Measurements from ENCODE around the gene MOB2. TPM values are rescaled to one million over a fixed set of nuclear protein-coding genes. Genes with fewer than 3 reads are reported as not detected.
A peak's percentile ranks its signal among the peaks of the same experiment; 100 is the strongest.

The MOB2 gene
- total RNA-seq, 2 donors from 2014 or later = 31.4 to 87.7 TPM

DNA sequence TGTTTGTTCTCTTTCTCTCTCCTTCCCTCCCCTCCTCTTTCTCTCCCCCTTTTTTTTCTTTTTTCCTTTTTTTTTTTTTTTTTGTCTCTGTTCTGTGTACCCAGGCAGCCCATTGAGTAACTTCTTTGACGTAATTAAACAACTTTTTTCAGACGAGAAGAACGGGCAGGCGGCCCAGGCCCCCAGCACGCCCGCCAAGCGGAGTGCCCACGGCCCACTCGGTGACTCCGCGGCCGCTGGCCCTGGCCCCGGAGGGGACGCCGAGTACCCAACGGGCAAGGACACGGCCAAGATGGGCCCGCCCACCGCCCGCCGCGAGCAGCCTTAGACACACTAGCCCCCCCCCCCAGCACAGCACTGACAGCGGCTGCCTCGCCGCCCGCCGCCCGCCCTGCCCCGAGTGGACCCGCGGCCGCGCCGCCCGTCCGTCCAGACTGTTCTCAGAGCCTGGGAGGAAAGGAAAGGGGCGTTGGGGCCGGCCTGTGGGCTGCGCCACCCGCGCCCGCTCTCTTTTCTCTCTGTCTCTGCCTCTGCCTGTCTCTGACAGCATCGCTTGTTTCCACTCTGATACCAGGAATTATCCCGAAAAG lies 26.1 kb downstream of the MOB2 start:
- no peaks in the 10 kb centered on the region for H3K27me3 ChIP-seq (replicated peaks; ENCODE audit: insufficient read depth)
- no peaks in the 10 kb centered on the region for H3K9me3 ChIP-seq
- TF ChIP-seq, protein P1, sequence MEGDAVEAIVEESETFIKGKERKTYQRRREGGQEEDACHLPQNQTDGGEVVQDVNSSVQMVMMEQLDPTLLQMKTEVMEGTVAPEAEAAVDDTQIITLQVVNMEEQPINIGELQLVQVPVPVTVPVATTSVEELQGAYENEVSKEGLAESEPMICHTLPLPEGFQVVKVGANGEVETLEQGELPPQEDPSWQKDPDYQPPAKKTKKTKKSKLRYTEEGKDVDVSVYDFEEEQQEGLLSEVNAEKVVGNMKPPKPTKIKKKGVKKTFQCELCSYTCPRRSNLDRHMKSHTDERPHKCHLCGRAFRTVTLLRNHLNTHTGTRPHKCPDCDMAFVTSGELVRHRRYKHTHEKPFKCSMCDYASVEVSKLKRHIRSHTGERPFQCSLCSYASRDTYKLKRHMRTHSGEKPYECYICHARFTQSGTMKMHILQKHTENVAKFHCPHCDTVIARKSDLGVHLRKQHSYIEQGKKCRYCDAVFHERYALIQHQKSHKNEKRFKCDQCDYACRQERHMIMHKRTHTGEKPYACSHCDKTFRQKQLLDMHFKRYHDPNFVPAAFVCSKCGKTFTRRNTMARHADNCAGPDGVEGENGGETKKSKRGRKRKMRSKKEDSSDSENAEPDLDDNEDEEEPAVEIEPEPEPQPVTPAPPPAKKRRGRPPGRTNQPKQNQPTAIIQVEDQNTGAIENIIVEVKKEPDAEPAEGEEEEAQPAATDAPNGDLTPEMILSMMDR (IDR thresholded peaks at IDR 0.05) = no peak
- peak overlapping the region; percentile 69 to 80 for H3K27ac ChIP-seq
- peak overlapping the region; percentile 57 for H3K4me3 ChIP-seq
- peaks cover 3% of the 10 kb centered on the region for H3K36me3 ChIP-seq
- DNase-seq (ENCODE audit: low spot score) (peak; percentile 31), ATAC-seq (ENCODE audit: insufficient number of reproducible peaks, low FRiP score, low read depth) (peak; percentile 75)
- peaks cover 0 to 36% of the 10 kb centered on the region in 2 donors for H3K4me1 ChIP-seq (ENCODE audit: control insufficient read depth in 1 of 2, low read depth in 2 of 2)

DNA sequence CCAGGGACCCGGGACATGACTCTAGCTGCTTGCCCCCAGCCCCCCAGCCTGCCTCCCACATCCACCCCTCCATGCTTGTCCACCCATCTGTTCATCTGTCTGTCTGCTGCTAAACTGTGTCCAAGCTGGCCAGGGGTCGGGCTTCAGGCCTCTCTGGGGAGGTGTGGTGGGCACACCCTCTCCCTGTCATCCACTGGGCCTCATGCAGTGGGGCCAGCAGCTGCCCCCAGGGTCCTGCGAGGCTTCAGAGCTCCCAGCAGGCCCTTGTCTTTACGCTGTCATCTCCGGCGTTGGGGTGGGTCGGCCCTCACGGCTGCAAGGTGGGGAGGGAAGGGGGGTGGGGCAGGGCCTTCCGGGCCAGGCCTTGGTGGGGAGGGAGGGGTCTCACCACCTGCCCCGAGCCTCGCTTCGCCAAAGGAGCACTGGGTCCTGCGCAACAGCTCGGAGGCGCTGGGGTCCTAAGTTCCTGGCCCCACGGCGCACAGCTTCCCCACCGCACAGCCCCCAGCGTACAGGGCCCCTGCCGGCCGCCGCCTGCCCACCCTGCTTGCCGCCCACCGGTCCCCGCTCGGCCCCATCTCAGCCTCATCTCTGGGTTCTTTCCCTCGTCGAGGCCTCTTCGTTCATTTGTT lies 26.7 kb downstream of the MOB2 start:
- ATAC-seq (ENCODE audit: insufficient number of reproducible peaks, low FRiP score, low read depth) = no peak
- H3K36me3 ChIP-seq = no peaks in the 10 kb centered on the region
- H3K27ac ChIP-seq = peak overlapping the region; percentile 69 to 80
- H3K27me3 ChIP-seq (replicated peaks; ENCODE audit: insufficient read depth) = no peaks in the 10 kb centered on the region
- DNase-seq (ENCODE audit: low spot score) = no peak
- H3K4me1 ChIP-seq (ENCODE audit: control insufficient read depth in 1 of 2, low read depth in 2 of 2) = peaks cover 0 to 36% of the 10 kb centered on the region in 2 donors
- H3K9me3 ChIP-seq = no peaks in the 10 kb centered on the region
- H3K4me3 ChIP-seq = peak overlapping the region; percentile 57
- TF ChIP-seq, protein P1 (IDR thresholded peaks at IDR 0.05) = no peak

DNA sequence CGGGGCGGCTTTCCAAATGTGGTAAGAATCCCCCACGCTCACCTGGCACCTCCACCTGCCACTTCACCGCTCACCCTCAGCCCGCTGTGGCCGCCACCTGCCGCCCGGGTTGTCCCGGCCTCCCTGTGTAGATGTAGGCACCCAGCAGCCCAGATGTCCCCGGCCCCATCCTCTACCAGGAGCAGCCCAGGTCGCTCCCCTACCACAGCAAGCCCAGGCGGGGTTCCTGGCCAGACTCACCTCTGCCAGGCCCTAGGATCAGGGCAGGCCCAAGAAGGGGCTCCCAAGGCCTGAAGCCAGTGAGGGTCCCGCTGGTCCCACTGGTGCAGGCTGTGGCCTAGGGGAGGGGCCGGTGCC lies 27.4 kb downstream of the MOB2 start:
- ATAC-seq (ENCODE audit: insufficient number of reproducible peaks, low FRiP score, low read depth) = no peak
- no peak overlapping the region for H3K4me3 ChIP-seq

DNA sequence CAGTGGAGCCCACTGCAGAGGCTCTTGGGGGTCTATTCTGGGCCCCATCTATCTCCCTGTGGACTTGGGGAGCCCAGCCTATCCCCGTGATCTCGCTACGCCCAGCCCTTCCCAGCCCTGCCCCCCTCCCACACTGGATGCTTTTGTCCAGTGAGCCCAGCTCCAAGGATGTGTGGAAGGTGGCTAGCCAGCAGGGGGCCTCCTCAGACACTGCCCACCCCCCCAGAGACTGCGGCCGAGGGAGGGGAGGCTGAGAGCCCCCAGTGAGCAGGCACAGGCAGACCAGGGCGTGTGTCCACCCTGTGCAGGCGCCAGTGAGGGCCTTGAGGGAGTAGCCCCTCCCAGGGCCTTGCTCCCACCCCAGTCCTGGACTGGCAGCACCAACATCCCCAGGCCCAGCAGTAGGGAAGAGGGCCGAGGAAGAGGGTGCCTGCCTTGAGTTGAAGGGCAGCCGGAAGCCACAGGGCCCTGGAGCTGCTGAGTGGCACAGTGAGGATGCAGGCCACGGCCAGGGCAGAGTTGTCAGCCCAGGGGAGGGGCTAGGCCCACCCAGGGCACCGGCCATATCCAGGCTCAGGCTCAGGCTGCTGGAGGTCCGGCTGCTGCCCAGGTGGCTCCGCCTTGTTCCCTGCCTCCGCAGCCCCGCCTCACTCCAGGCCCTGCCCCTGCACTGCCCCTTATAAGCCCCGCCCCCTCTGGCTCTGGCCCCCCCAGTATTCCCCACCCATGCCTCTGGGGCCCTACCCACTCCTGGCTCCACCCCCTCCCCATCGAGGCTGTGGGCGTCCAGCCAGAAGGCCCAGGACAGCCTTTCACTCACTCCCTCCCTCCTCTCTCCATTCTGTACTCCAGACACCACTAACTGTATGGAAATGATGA lies 28.0 kb downstream of the MOB2 start:
- peaks cover 0 to 36% of the 10 kb centered on the region in 2 donors for H3K4me1 ChIP-seq (ENCODE audit: control insufficient read depth in 1 of 2, low read depth in 2 of 2)
- DNase-seq (ENCODE audit: low spot score) = peak; percentile 25
- H3K9me3 ChIP-seq = no peaks in the 10 kb centered on the region
- TF ChIP-seq, protein P1 (IDR thresholded peaks at IDR 0.05) = peak; percentile 14
- H3K36me3 ChIP-seq = no peaks in the 10 kb centered on the region
- peak; percentile 8 for ATAC-seq (ENCODE audit: insufficient number of reproducible peaks, low FRiP score, low read depth)
- H3K27ac ChIP-seq = peak overlapping the region in 1 of 2 donors; percentile 69
- no peak overlapping the region for H3K4me3 ChIP-seq
- no peaks in the 10 kb centered on the region for H3K27me3 ChIP-seq (replicated peaks; ENCODE audit: insufficient read depth)

More for the DNA sequence above, 27.4 kb downstream of the MOB2 start:
- Histone ChIP-seq H3K27me3 (replicated peaks; ENCODE audit: insufficient read depth) (no peaks in the 10 kb centered on the region), H3K36me3 (no peaks in the 10 kb centered on the region), H3K4me1 (ENCODE audit: control insufficient read depth in 1 of 2, low read depth in 2 of 2) (peaks cover 0 to 36% of the 10 kb centered on the region in 2 donors), H3K27ac (peak overlapping the region; percentile 62 to 69), H3K9me3 (no peaks in the 10 kb centered on the region)
- TF ChIP-seq, protein P1 (IDR thresholded peaks at IDR 0.05) = no peak
- no peak for DNase-seq (ENCODE audit: low spot score)

DNA sequence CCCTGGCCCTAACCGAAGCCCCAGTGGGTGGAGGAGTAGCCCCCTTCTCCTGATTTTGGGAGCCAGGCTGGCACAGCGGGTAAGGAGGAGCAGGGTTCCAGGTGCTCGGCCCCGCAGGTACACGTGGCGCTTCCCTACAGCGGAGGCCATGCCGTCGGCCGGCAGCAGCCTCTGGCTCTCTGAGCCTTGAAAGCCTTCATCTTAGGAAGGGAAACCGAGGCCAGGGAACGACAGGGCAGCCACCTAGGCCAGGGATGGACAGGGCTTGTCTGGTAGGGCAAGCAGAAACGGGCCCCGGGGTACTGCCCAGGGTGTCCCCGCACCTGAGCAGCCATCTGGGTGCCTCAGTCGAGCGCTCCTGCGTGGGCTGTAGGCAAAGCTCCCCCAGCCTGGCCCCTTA lies 28.7 kb downstream of the MOB2 start:
- TF ChIP-seq, protein P1 (IDR thresholded peaks at IDR 0.05) = no peak
- Histone ChIP-seq H3K27ac (no peak overlapping the region), H3K27me3 (replicated peaks; ENCODE audit: insufficient read depth) (no peaks in the 10 kb centered on the region), H3K4me3 (no peak overlapping the region), H3K4me1 (ENCODE audit: control insufficient read depth in 1 of 2, low read depth in 2 of 2) (peaks cover 0 to 36% of the 10 kb centered on the region in 2 donors), H3K36me3 (no peaks in the 10 kb centered on the region), H3K9me3 (no peaks in the 10 kb centered on the region)
- no peak for DNase-seq (ENCODE audit: low spot score)
- ATAC-seq (ENCODE audit: insufficient number of reproducible peaks, low FRiP score, low read depth) = no peak

Measured in thoracic aorta (tissue), 2 donors.